GM13976 (cell line): ENCODE measurements around the gene ZNF652.

ENCODE experiments used
- DNase-seq: peaks from one replicate; pipeline ENCODE4 v3.0.0; 2012; ENCODE audit warnings: low spot score
- in situ Hi-C: fragments of 300-500 bp; cut with MboI; formaldehyde crosslinking; loops from one replicate; pipeline ENCODE4 v1.12.0; 2022; ENCODE audit warnings: low sequenced_read_pairs, mixed read lengths, inconsistent platforms; ENCODE audit not compliant: unreplicated experiment
- TF ChIP-seq, protein P1 (sequence below): IDR thresholded peaks from 2 replicates; pipeline ENCODE4 v1.5.1; 2012; ENCODE audit warnings: borderline replicate concordance, mild to moderate bottlenecking; ENCODE audit not compliant: insufficient read depth; ENCODE audit errors: extremely low read depth, missing control alignments, control extremely low read depth

The ZNF652 gene

GRCh38 chr17:49386373-49386772 lies 24.3 kb upstream of the ZNF652 start:
- DNase-seq, result no peak
- TF ChIP-seq, protein P1, sequence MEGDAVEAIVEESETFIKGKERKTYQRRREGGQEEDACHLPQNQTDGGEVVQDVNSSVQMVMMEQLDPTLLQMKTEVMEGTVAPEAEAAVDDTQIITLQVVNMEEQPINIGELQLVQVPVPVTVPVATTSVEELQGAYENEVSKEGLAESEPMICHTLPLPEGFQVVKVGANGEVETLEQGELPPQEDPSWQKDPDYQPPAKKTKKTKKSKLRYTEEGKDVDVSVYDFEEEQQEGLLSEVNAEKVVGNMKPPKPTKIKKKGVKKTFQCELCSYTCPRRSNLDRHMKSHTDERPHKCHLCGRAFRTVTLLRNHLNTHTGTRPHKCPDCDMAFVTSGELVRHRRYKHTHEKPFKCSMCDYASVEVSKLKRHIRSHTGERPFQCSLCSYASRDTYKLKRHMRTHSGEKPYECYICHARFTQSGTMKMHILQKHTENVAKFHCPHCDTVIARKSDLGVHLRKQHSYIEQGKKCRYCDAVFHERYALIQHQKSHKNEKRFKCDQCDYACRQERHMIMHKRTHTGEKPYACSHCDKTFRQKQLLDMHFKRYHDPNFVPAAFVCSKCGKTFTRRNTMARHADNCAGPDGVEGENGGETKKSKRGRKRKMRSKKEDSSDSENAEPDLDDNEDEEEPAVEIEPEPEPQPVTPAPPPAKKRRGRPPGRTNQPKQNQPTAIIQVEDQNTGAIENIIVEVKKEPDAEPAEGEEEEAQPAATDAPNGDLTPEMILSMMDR, result no peak
- in situ Hi-C loops, result no loop called here

GRCh38 chr17:49384951-49385350 lies 22.9 kb upstream of the ZNF652 start:
- DNase-seq, result no peak
- in situ Hi-C loops, result no loop called here
- TF ChIP-seq, protein P1, result no peak

DNA sequence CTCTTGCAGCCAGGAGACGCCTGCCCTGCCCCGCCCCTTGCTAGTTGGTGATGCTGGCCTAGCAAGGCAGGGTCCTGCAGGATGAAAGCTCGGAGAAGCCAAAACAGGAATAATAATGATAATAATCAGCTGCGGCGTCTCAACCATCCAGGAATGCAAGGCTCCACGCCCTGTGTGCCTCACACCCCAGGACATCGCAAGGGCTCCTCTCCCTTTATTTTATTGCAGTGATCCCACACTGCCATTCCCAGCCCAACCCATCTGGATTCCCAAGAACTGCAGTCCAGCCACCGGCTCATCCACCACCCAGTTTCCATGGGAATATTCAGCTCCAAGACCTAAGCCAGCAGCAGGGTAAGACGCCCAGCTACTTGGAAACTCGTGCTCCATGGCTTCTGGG lies 21.0 kb upstream of the ZNF652 start:
- DNase-seq, result no peak
- in situ Hi-C loops, result no loop called here
- TF ChIP-seq, protein P1, result no peak

DNA sequence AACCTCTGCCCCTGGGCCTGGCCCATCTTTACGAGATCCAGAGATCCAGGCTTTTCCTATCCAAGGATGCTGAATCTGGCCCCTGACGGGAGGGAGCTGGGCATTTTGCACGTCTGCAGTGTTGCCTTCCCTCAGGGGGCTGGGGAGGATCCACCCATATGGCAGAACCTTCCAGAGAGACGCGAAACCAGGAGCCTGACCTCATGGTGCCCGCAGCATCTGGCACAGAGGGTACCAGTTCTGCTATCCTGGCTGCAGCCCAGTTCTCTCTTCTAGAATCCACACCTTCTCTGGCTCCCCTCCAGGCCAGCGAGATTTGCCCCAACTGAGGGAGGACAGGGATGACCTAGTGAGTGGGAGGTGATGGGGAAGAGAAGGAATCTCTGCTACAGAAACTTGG lies 20.5 kb upstream of the ZNF652 start:
- in situ Hi-C loops, result no loop called here
- no peak for DNase-seq
- TF ChIP-seq, protein P1, result no peak

- TF ChIP-seq, protein P1, result no peak
- no peak for DNase-seq
- in situ Hi-C loops, result no loop called here
These were observed 19.7 kb upstream of the ZNF652 start for GRCh38 chr17:49381793-49382192.

DNA sequence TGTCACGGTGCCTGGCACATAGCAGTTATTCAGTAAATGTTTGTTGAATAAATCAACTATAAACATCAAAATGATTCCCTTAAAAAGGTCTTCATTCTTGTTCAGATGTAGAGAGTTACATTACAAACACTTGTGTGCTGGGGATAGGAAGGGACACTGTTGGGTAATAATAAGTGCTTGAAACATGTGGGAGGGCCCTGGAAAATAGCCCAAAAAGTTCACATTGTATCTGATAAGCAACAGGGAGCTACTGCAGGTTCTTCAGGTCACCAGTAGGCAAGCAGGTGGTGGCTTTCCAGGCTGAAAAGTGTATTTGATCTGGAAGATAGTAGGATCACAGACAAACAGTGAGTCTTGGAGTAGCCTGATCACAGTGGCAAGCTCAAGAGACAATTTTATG lies 19.0 kb upstream of the ZNF652 start:
- DNase-seq, result no peak
- in situ Hi-C loops, result no loop called here
- TF ChIP-seq, protein P1, result no peak

DNA sequence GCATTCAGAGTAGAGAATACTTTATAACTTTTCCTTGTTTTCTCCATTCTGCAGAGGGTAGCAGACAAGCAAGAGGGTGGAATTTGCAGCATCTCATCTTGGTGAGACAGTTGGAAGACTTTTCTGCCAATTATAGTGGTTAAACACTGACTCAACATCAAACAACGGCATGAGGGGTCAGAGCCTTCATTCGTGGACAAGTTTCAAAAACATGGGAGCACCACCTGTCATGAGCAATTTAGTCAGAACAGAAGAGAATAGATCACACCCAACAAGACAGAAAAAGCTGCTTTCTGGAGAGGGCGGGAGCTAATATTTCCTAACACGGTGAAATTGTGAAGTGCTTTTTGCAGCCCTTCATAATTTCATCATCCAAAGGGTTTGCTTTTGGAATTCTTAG lies 17.9 kb upstream of the ZNF652 start:
- TF ChIP-seq, protein P1, result no peak
- in situ Hi-C loops, result no loop called here
- DNase-seq, result no peak
